GM12878 (cell line): ENCODE results near the gene TSPAN19. TPM values are rescaled to one million over a fixed set of nuclear protein-coding genes. Genes with fewer than 3 reads are reported as not detected.

Experiments
- ATAC-seq: fragments of 200-7000 bp; cut with Tn5 transposase; 3 replicates; pipeline ENCODE4 v1.9.1; 2020; ENCODE audit warnings: mild to moderate bottlenecking, moderate library complexity
- BruUV-seq: library from RNA; stranded (reverse); fragments of 400-500 nt; replicated peaks from 2 replicates; lab custom pipeline; 2021; lab: Mats Ljungman, UMichigan
- CTCF ChIA-PET: fragments of 300-600 bp; sonication (Branson Sonifier 250); formaldehyde crosslinking; extraction: SDS; loops from one replicate; lab custom pipeline; 2021; ENCODE audit warnings: inconsistent platforms; lab: Yijun Ruan, JAX
- POLR2A ChIA-PET: fragments of 350-600 bp; formaldehyde crosslinking; extraction: SDS; loops from one replicate; lab custom pipeline; 2021; ENCODE audit warnings: inconsistent platforms; lab: Charles Lee
- RAD21 ChIA-PET: fragments of 300-600 bp; sonication (Branson Sonifier 250); formaldehyde crosslinking; loops from one replicate; lab custom pipeline; 2023; ENCODE audit warnings: antibody characterized with exemption; ENCODE audit not compliant: unreplicated experiment; lab: Charles Lee
- SMC1A ChIA-PET: fragments of 300-600 bp; sonication (Branson Sonifier 250); formaldehyde crosslinking; loops from one replicate; lab custom pipeline; 2023; ENCODE audit not compliant: unreplicated experiment, uncharacterized antibody; lab: Charles Lee
- DNase-seq: peaks from one replicate; pipeline ENCODE4 v3.0.0-alpha.2; 2011; ENCODE audit warnings: low read depth, low spot score
- FAIRE-seq: peaks from 3 replicates; lab custom pipeline; 2011; peaks lifted over from hg19 to GRCh38; lab: Jason Lieb, UNC
- H2AFZ ChIP-seq: 2 replicates; pipeline ENCODE4 v1.6.0; 2011; ENCODE audit warnings: low read depth, low read length, control low read depth; ENCODE audit not compliant: control insufficient read depth
- H3K27ac ChIP-seq: 2 replicates; pipeline ENCODE4 v1.5.1; 2011; ENCODE audit warnings: control low read depth; ENCODE audit not compliant: control insufficient read depth, insufficient read depth
- H3K27me3 ChIP-seq, 2 experiments: replicated peaks in 1 of 2; 2 replicates each; pipeline versions ENCODE4 v1.6.0 to v1.6.1; 2011; ENCODE audit warnings: low read length in 1 of 2; ENCODE audit not compliant: control insufficient read depth in 2 of 2, insufficient read depth in 2 of 2
- H3K36me3 ChIP-seq, 2 experiments: 2 replicates each; pipeline ENCODE4 v1.5.1; 2011; ENCODE audit warnings: low read length in 1 of 2; ENCODE audit not compliant: control insufficient read depth in 2 of 2, insufficient read depth in 2 of 2
- H3K4me1 ChIP-seq: 2 replicates; pipeline ENCODE4 v1.6.1; 2011; ENCODE audit warnings: mild to moderate bottlenecking, low read length, moderate library complexity, mixed read lengths; ENCODE audit not compliant: control insufficient read depth, insufficient read depth
- H3K4me2 ChIP-seq: 2 replicates; pipeline ENCODE4 v1.6.0; 2011; ENCODE audit warnings: control low read depth; ENCODE audit not compliant: control insufficient read depth, insufficient read depth
- H3K4me3 ChIP-seq: fragments of 200-600 bp; sonication (generic); 2 replicates; pipeline ENCODE4 v1.5.1; 2016
- H3K79me2 ChIP-seq: 2 replicates; pipeline ENCODE4 v1.6.0; 2011; ENCODE audit warnings: low read length; ENCODE audit not compliant: control insufficient read depth, insufficient read depth
- H3K9ac ChIP-seq: 2 replicates; pipeline ENCODE4 v1.8.0; 2011; ENCODE audit warnings: low read length, control low read depth, mixed read lengths; ENCODE audit not compliant: control insufficient read depth, insufficient read depth
- H3K9me3 ChIP-seq: replicated peaks from 3 replicates; pipeline ENCODE4 v1.5.1; 2011; ENCODE audit warnings: mild to moderate bottlenecking, low read length; ENCODE audit not compliant: control insufficient read depth, insufficient read depth
- H4K20me1 ChIP-seq: 2 replicates; pipeline ENCODE4 v1.6.0; 2011; ENCODE audit not compliant: control insufficient read depth, insufficient read depth
- BCLAF1 ChIP-seq: fragments of 450-650 bp; IDR thresholded peaks from 2 replicates; pipeline ENCODE4 v1.6.1; 2017; ENCODE audit warnings: antibody characterized with exemption, mild to moderate bottlenecking, moderate library complexity
- BRCA1 ChIP-seq: IDR thresholded peaks from 2 replicates; pipeline ENCODE4 v1.6.1; 2011; ENCODE audit warnings: low read depth, low read length, improper control_type of control experiment
- CBX5 ChIP-seq: sonication (generic); IDR thresholded peaks from 2 replicates; pipeline ENCODE4 v1.6.1; 2016; ENCODE audit warnings: low read depth, moderate library complexity, mild to moderate bottlenecking, inconsistent platforms
- ESRRA ChIP-seq: IDR thresholded peaks from 2 replicates; pipeline ENCODE4 v1.6.1; 2012; ENCODE audit warnings: mild to moderate bottlenecking, low read length, improper control_type of control experiment
- IKZF2 ChIP-seq, 2 experiments: fragments of 450-650 bp; IDR thresholded peaks; 2 replicates each; pipeline ENCODE4 v1.6.1; 2017; ENCODE audit warnings: mild to moderate bottlenecking in 2 of 2, moderate library complexity in 2 of 2
- IRF5 ChIP-seq: fragments of 450-650 bp; IDR thresholded peaks from 2 replicates; pipeline ENCODE4 v1.6.1; 2017; ENCODE audit warnings: borderline replicate concordance
- MTA2 ChIP-seq: fragments of 450-650 bp; IDR thresholded peaks from 2 replicates; pipeline ENCODE4 v1.6.1; 2016; ENCODE audit warnings: low read depth, mild to moderate bottlenecking, moderate library complexity
- MYC ChIP-seq: IDR thresholded peaks from 2 replicates; pipeline ENCODE4 v1.6.1; 2011; ENCODE audit warnings: mild to moderate bottlenecking, low read length, moderate library complexity, inconsistent platforms; ENCODE audit not compliant: insufficient read depth, insufficient replicate concordance, insufficient read length, severe bottlenecking
- RELB ChIP-seq: fragments of 450-650 bp; IDR thresholded peaks from 2 replicates; pipeline ENCODE4 v1.6.1; 2017; ENCODE audit warnings: low read depth, mild to moderate bottlenecking, moderate library complexity
- RFX5 ChIP-seq: IDR thresholded peaks from 2 replicates; pipeline ENCODE4 v1.6.1; 2011; ENCODE audit warnings: low read depth, low read length, improper control_type of control experiment
- SREBF1 ChIP-seq: IDR thresholded peaks from 2 replicates; pipeline ENCODE4 v1.6.1; 2012; ENCODE audit warnings: mild to moderate bottlenecking, low read length
- TCF3 ChIP-seq: IDR thresholded peaks from 2 replicates; pipeline ENCODE4 v1.6.1; 2012; ENCODE audit warnings: low read depth, mild to moderate bottlenecking, low read length, borderline replicate concordance; ENCODE audit not compliant: insufficient read depth
- YBX1 ChIP-seq: fragments of 450-650 bp; IDR thresholded peaks from 2 replicates; pipeline ENCODE4 v1.6.1; 2016; ENCODE audit warnings: antibody characterized with exemption
- WGBS: methylation state at CpG from one replicate; pipeline ENCODE4 v1.1.6; 2016; ENCODE audit warnings: low lambda C conversion rate; ENCODE audit not compliant: insufficient replicate concordance, insufficient coverage; ENCODE audit errors: missing lambda C conversion rate; 5-methylcytosine and 5-hydroxymethylcytosine counted together
- in situ Hi-C: fragments of 300-500 bp; cut with MboI; formaldehyde crosslinking; loops from 9 replicates; pipeline ENCODE4 v1.14.3; 2018; ENCODE audit warnings: mixed read lengths
- intact Hi-C: fragments of 100-400 bp; cut with micrococcal nuclease; formaldehyde crosslinking; loops from one replicate; pipeline ENCODE4 v1.14.2; 2022; ENCODE audit not compliant: unreplicated experiment
- polyA plus RNA-seq, 11 experiments: library from polyadenylated mRNA; depleted of rRNA in 4 of 11; unstranded in 6 of 11; stranded (reverse) in 5 of 11; fragments of >200 nt; fragmentation: Nextera tagmentation in 4 of 11; fragmentation: Illumina TruSeq in 1 of 11; extraction: Ambion mirVana in 4 of 11; extraction: Trizol in 1 of 11; gene quantifications; 1 replicate in 1 of 11; 2 replicates in 10 of 11; pipeline versions ENCODE4 v1.2.1 to v1.2.3, GENCODE V29; 2011 to 2016; ENCODE audit warnings: inconsistent platforms in 2 of 11, missing spikeins in 2 of 11, low read depth in 1 of 11
- total RNA-seq, 4 experiments: library from RNA; depleted of rRNA in 3 of 4; stranded (reverse); fragments of >200 nt in 3 of 4; fragmentation: Illumina TruSeq in 1 of 4; extraction: Trizol in 1 of 4; gene quantifications; 2 replicates each; pipeline versions ENCODE4 v1.2.1 to v1.2.3, GENCODE V29; 2013 to 2021

TSPAN19 gene
- total and polyA plus RNA-seq, 10 of the 15 experiments (the other 5 are each of a cell fraction or from before 2014, with no cell fraction given) = not detected

GRCh38 chr12:85002778-85003296, 33.2 kb downstream of the TSPAN19 start:
- Histone ChIP-seq H3K36me3 (no peaks in the 10 kb centered on the region), H2AFZ (no peak overlapping the region), H3K4me2 (no peak overlapping the region), H3K4me1 (no peaks in the 10 kb centered on the region), H3K27me3 (no peaks in the 10 kb centered on the region), H4K20me1 (no peaks in the 10 kb centered on the region)
- ATAC-seq (no peak), DNase-seq (no peak), FAIRE-seq (no peak)
- in situ Hi-C loops = no loop called here
- RAD21 ChIA-PET = no interaction called here
- WGBS = 33% methylated on average over 3 of the region's 3 CpGs
- CTCF ChIA-PET = interaction anchor here (1.0 kb wide), 1 partner anchor 27 kb away, joined by 3 read pairs; no protein-coding TSS in a partner anchor
- SMC1A ChIA-PET = interaction anchor here (1.2 kb wide), 1 partner anchor 10 kb away, joined by 3 read pairs; no protein-coding TSS in a partner anchor
- POLR2A ChIA-PET = no interaction called here
- peak; percentile 26 to 55; a peak in 3 of 4 replicates for TF ChIP-seq IKZF2 (IDR thresholded peaks at IDR 0.05)
- no peak for TF ChIP-seq MYC
- no peak for TF ChIP-seq TCF3
- no peak for TF ChIP-seq SREBF1
- TF ChIP-seq YBX1 = no peak
- TF ChIP-seq IRF5 = no peak
- no peak for TF ChIP-seq BRCA1
- TF ChIP-seq ESRRA = no peak
- peak; percentile 67 for TF ChIP-seq MTA2
- TF ChIP-seq CBX5 = no peak
- TF ChIP-seq RFX5 = no peak
- no peak for TF ChIP-seq BCLAF1
- 0 out of 2 replicates have a peak, but pooled peaks have one; percentile 21 for TF ChIP-seq RELB
- TF ChIP-seq, all 136 proteins: peak for 3
- BruUV-seq = no TSS peak
- no peak overlapping the region for H3K4me3 ChIP-seq
- peaks cover 2% of the 10 kb centered on the region; the same call in 1 of the 3 replicates for H3K9me3 ChIP-seq
- no peaks in the 10 kb centered on the region for H3K79me2 ChIP-seq
- H3K9ac ChIP-seq = no peak overlapping the region
- intact Hi-C loops = no loop called here
- no peak overlapping the region for H3K27ac ChIP-seq
